Dermis lymphatic vessel endothelial cell (primary cell): ENCODE results near the gene PCDHGA3. TPM values are rescaled to one million over a fixed set of nuclear protein-coding genes. Genes with fewer than 3 reads are reported as not detected.

Source experiments
- total RNA-seq: library from RNA; depleted of rRNA; stranded (reverse); fragments of >200 nt; gene quantifications from 2 replicates; pipeline ENCODE4 v1.2.1, GENCODE V29; 2014

Gene PCDHGA3
- total RNA-seq, result 0.54 and 0.69 TPM in 2 replicates

DNA sequence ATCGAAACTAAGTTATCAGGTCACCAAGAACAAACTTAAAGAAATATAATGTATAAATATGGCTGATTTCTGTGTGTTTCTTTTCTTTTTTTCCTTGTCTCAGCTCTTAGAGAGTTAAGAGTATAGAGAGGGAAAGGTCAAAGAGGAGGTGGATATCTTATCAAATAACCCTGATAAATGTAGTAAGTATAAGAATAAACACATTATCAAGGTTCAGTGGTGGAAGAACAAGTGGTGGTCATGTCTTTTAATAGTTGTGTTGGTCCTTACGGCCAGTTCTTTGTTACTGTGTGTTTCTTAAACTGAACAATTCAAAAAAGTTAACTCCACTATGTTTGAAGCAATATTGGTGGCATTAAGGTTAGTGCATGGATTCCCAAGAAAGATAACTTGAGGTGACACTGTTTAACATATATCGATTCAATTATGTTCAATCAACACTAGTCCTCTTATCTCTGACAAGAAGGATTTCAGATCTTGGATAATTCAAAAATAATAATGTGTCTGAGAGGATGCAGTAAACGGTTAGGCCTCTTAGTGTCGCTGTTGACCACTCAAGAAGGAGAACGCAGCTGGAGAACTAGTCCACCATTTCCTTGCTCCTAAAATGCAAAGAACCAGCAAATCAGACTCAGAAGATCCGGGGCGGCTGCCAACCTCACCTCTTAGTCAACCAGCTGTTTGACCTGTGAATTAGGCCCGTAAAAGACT is at the start of gene PCDHGA3:
Gene PCDHGA3 (plus strand): TSS at position 588 of the 711 bp plus-strand sequence. CDS start 205 bp downstream, outside the sequence.

DNA sequence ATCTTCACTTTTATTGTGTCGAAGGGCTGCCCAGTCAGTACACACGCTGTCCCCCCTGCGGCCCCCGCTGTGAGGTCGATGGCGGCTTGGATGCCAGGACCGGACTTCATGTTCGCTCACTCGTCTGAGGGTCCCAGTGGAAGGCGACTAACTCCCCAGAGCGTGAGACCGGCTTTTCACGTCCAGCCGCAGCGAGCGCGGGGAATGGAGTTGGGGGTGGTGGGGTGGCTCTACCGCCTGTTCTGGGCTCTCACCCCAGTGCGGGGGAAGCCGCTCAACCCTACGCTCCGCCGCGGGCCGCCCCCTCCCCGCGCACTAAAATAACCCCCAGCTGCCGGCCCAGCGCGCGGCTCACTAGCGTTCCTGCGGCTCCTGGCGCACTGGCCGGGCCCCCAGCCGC is 39.9 kb upstream of the PCDHGA3 start, which contains the start of gene SLC25A2:
Gene SLC25A2 (minus strand): TSS at position 294 of the 400 bp plus-strand sequence. CDS start 184 bp downstream, at position 110.

DNA sequence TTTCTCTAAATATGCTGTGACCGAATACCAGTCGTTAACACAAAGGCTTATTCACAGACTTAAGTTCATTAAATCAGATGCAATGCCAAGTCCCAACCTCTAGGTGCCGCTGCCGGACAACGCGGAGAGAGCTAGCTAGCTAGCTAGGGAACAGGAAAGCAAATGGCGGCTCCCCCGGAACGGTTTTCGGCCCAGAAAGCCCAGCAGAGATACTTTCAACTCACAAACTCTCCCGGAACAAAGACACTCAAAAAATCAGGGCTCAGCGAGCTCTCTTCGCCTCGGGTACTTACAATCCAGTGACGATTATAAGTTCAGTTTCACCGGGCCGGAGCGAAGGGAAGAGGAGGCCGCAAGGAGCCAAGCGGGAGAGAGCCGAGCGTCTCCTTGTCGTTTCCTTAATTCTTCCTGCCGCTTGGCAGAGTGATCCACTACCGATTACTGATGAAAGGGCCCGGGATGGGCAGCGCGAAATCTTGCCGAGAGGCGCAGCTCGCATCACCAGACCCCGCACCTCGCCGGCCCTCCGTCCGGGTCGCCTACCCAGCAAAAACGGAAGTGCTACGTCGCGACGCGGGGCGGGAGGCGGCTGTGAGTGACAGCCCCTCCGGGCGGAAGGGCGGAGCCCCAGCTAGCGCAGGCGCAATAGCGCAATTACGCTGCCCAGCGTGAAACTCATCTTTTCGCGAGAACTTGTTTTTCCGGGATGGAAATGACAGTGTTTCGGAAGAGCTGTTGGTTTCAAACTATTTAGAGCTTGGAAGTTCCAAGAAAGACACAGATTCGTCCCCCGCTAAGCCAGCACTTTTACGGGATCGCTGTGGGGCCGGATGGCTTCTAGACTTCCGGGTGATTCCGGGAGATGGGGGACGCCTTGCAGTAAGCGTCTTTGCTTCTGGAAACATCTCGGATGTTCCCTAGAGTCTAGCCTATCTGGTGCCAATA is 23.1 kb upstream of the PCDHGA3 start, which contains the start of gene TAF7:
Gene TAF7 (minus strand): TSS at position 560 of the 945 bp plus-strand sequence. CDS start 740 bp downstream, outside the sequence.

DNA sequence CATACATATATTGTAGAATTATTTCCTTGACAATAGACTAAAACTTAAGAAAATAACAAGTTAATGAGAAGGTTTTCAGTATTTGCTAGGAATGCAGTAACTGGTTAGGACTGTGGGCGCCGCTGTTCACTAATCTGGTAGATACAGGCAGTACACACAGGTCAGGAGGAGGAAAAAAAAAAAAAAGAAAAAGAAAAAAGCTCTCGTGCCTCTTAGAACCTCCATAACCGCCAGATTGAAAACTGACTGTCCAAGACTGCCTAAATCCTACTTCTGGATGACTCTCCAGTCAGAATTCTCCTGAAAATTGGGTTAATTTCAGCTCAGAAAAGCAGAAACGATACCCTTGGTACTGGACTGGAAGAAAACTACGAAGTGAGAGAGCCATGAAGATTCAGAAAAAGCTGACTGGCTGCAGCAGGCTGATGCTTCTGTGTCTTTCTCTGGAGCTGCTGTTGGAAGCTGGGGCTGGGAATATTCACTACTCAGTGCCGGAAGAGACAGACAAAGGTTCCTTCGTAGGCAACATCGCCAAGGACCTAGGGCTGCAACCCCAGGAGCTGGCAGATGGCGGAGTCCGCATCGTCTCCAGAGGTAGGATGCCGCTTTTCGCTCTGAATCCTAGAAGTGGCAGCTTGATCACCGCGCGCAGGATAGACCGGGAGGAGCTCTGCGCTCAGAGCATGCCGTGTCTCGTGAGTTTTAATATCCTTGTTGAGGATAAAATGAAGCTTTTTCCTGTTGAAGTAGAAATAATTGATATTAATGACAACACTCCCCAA is 13.1 kb upstream of the PCDHGA3 start, which contains the start of gene PCDHGA1:
Gene PCDHGA1 (plus strand): TSS at position 216 of the 782 bp plus-strand sequence.

DNA sequence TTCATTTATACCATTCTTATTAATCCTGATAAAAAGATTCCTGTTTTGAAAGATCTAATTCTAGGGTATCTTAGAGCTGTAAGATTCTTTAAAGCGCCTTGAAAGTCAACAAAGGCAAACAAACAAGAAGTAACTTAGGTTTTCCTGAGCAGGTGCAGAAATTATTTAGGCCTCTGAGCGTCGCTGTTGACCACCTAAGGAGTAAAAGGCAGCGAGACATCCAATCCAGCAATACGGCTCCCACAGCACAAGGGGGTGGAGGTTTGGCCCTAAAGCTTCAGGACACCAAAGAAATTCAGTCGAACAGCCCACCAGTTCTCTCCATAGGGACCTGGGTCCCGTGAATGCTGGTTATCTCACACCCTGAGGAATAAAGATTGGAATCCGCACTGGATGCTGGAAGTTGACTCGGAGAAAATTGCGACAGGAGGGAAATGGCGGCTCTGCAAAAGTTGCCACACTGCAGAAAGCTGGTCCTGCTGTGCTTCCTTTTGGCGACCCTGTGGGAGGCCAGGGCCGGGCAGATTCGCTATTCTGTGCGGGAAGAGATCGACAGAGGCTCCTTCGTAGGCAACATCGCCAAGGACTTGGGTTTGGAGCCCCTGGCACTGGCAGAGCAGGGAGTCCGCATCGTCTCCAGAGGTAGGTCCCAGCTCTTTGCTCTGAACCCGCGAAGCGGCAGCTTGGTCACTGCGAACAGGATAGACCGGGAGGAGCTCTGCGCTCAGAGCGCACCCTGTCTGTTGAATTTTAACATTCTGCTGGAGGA is 4.9 kb upstream of the PCDHGA3 start, which contains the start of gene PCDHGA2:
Gene PCDHGA2 (plus strand): TSS at position 223 of the 769 bp plus-strand sequence.

DNA sequence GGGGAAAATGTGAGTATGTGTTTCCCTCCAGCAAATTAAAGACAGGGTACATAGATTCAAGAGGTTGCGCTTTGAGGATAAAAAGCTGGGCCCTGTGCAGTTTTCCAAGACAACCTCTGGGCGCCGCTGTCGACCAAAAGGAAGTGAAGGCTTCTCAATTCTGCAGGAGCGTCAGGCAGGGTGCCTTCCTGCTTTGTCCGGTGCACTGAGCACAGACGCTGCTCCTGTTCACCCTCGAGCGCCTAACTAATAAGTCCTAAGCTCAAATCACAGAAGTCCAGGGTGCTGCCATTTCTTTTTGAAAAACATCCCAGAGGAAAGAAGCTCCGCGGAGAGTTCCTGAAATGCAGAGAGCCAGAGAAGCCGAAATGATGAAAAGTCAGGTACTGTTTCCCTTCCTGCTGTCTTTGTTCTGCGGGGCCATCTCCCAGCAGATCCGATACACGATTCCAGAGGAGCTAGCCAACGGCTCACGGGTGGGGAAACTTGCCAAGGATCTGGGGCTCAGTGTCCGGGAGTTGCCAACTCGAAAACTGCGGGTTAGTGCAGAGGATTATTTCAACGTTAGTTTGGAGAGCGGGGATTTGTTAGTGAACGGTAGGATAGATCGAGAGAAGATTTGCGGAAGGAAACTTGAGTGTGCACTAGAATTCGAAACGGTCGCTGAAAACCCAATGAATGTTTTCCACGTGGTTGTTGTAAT is 6.4 kb downstream of the PCDHGA3 start, which contains the start of gene PCDHGB1:
Gene PCDHGB1 (plus strand): TSS at position 183 of the 703 bp plus-strand sequence. CDS start 162 bp downstream, at position 345.

DNA sequence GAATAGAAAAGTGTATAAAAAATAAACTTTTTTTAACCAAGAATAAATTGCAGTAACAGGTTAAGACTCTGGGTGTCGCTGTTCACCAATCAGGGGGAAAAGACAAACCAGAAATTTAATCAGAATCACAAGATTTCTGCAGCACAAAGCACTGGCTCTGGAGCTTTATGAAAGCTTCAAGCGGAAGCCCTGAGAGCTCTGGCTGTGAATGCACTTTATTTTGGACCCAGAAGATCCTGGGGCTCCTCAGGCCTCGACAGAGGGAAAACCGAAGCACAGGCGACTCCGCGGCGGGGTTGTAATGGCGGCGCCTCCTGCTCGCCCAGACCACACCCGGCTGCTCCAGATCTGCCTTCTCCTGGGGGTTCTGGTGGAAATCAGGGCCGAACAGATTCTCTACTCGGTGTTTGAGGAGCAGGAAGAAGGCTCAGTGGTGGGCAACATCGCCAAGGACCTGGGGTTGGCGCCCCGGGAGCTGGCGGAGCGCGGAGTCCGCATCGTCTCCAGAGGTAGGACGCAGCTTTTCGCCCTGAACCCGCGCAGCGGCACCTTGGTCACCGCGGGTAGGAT is 11.4 kb downstream of the PCDHGA3 start, which contains the start of gene PCDHGA4:
Gene PCDHGA4 (plus strand): TSS at position 122 of the 570 bp plus-strand sequence. CDS start 87 bp downstream, at position 209.

DNA sequence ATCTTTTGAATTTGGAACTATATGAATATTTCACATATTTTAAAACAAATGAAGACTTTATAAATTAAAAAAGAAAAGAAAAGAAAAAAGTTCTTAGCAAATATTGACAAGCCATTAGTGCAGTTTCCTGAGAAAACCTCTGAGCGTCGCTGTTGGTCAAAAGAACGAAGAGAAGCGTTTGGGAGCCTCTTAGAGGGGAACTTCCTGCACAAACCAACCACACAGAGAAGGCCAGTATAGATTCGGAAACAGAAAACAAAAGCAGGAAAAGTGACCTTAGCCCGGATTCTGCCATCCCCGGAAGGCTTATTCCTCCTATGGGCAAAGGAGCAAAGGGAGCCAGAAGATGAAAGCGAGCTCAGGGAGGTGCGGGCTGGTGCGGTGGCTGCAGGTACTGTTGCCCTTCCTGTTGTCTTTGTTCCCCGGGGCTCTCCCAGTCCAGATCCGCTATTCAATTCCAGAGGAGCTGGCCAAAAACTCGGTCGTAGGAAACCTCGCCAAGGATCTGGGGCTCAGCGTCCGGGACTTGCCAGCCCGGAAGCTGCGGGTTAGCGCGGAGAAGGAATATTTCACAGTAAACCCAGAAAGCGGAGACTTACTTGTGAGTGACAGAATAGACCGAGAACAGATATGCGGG is 16.3 kb downstream of the PCDHGA3 start, which contains the start of gene PCDHGB2:
Gene PCDHGB2 (plus strand): TSS at position 205 of the 637 bp plus-strand sequence. CDS start 142 bp downstream, at position 347.

DNA sequence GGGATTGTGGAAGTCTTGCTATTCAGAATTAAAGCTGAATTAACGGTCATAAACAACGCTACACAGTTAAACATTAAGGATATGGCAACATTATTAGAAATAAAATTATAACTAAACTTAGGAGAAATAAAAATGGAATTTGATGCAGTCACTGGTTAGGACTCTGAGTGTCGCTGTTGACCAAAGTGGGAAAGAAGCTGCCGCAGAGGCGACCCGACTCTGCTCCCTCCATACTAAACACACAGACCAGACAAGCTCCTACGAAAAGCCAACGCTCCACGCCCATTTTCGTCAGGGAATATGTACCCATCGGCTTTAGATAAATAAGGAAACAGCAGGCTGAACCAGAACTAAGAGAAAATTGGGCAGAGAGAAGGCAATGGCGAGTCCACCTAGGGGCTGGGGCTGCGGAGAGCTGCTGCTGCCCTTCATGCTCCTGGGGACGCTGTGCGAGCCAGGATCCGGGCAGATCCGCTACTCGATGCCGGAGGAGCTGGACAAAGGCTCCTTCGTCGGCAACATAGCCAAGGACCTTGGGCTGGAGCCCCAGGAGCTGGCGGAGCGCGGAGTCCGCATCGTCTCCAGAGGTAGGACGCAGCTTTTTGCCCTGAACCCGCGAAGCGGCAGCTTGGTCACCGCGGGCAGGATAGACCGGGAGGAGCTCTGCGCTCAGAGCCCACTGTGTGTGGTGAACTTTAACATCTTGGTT is 20.5 kb downstream of the PCDHGA3 start, which contains the start of gene PCDHGA5:
Gene PCDHGA5 (plus strand): TSS at position 211 of the 709 bp plus-strand sequence. CDS start 169 bp downstream, at position 380.

DNA sequence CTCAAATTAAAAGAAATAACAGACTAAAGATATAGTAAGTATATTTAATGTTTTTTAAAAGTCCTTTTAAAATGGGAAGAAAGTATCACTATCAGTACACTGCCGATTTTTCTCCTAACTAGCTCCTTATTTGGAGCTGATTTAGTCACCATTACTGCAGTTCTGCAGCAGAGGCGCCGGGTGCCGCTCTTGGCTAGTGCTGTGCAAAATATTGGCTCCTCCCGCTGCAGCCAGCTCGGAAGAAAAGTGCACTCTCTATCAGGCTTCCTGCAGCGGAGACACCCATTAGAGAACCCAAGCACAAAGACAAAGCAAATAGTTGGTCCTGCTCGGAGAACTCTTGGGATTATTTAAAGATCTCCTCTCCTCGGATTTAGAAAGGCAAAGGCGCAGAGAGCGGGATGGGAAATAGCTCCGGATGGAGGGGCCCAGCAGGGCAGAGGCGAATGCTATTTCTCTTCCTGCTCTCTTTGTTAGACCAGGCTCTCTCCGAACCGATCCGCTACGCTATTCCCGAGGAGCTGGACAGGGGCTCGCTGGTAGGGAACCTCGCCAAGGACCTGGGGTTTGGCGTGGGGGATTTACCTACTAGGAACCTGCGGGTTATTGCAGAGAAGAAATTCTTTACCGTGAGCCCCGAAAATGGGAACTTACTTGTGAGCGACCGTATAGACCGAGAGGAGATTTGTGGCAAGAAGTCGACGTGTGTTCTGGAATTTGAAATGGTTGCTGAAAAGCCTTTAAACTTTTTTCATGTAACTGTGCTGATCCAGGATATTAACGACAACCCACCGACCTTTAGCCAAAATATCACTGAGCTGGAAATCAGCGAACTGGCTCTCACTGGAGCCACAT is 26.6 kb downstream of the PCDHGA3 start, which contains the start of gene PCDHGB3:
Gene PCDHGB3 (plus strand): TSS at position 249 of the 855 bp plus-strand sequence. CDS start 153 bp downstream, at position 402.

DNA sequence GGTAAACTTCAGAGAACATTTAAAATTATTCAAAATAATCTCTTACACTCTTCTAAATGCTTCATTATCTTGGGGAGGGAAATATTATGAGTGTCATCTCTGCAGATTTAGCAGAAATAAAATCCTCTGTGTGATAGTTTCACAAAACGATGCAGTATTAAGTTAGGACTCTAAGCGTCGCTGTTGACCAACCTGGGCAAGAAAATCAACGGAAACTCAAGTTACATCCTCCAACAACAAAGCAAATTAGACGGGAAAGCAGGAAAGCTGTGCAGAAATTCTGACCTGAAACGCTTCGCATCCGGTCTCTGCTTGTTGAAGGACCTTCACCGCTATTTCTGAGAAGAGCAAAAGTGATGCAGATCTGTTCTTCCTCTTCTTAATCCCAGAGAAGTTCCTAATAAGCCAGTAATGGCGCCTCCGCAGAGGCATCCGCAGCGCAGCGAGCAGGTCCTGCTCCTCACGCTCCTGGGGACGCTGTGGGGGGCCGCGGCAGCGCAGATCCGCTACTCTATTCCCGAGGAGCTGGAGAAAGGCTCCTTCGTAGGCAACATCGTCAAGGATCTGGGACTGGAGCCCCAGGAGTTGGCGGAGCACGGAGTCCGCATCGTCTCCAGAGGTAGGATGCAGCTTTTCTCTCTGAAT is 30.2 kb downstream of the PCDHGA3 start, which contains the start of gene PCDHGA6:
Gene PCDHGA6 (plus strand): TSS at position 219 of the 645 bp plus-strand sequence. CDS start 193 bp downstream, at position 412.

DNA sequence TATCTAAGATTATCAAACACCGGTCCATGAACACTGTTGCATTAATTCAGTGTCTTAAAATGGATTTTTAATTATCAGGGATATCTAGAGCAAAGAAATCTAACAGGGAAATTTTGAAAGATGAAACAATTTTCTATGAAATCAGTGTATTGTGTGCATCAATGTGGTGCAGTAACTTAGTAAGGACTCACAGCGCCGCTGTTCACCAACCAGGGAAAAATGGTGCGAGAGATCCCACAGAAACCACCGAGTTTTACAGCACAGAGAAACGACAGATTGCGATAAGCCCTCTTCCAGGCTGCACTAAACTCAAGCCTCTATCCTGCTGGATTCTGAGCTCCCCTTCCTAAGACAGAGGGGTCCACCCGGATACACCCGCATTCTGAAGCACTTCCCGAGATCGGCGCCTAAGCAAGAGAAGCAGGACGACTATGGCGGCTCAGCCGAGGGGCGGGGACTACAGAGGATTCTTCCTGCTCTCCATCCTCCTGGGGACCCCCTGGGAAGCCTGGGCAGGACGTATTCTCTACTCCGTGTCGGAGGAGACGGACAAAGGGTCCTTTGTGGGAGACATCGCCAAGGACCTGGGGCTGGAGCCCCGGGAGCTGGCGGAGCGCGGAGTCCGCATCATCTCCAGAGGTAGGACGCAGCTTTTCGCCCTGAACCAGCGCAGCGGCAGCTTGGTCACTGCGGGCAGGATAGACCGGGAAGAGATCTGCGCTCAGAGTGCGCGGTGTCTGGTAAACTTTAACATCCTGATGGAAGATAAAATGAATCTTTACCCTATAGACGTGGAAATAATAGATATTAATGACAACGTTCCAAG is 39.1 kb downstream of the PCDHGA3 start, which contains the start of gene PCDHGA7:
Gene PCDHGA7 (plus strand): TSS at position 274 of the 826 bp plus-strand sequence. CDS start 158 bp downstream, at position 432.

DNA sequence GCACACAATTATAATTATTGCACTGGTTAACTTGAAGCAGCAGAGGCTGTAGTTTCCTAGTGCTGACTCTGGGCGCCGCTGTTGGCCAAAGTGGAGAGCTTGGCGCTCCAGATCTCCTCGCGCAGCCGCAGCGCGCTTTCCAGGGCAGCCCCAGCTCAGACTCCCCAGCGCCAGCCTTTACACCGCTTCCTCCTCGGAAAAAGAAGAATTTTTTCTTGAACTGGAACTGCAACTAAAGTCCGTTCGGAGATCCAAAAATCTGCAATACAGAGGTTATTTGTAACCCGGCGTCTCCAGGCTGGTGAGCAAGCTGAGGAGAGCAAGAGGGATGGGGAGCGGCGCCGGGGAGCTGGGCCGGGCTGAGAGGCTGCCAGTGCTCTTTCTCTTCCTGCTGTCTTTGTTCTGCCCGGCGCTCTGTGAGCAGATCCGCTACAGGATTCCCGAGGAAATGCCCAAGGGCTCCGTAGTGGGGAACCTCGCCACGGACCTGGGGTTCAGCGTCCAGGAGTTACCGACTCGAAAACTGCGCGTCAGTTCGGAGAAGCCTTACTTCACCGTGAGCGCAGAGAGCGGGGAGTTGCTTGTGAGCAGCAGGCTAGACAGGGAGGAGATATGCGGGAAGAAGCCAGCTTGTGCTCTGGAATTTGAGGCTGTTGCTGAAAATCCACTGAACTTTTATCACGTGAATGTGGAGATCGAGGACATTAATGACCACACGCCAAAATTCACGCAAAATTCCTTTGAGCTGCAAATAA is 44.1 kb downstream of the PCDHGA3 start, which contains the start of gene PCDHGB4:
Gene PCDHGB4 (plus strand): TSS at position 142 of the 755 bp plus-strand sequence. CDS start 187 bp downstream, at position 329.

DNA sequence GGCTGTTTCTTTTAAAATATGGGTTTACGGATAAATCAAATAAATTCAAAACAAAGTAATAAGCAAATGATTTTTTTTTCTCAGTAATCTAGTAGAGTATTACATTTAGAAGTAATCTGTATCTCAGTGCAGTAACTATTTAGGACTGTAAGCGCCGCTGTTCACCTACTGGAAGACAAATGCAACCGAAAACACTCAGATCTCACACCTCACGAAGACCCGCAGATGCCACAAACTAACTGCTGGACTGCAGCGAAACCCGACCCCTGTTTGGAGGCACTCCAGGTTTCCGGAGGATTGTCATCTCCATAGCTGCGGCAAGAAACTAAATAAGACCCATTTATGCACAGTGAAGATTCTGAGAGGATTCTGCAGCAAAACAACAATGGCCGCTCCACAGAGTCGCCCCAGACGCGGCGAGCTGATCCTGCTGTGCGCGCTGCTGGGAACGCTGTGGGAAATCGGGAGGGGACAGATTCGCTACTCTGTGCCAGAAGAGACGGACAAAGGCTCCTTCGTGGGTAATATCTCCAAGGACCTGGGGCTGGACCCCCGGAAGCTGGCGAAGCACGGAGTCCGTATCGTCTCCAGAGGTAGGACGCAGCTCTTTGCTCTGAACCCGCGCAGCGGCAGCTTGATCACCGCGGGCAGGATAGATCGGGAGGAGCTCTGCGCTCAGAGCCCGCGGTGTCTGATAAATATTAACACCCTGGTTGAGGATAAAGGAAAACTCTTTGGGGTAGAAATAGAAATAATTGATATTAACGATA is 49.0 kb downstream of the PCDHGA3 start, which contains the start of gene PCDHGA8:
Gene PCDHGA8 (plus strand): TSS at position 205 of the 770 bp plus-strand sequence. CDS start 181 bp downstream, at position 386.

